ENCODE data around the gene CLSTN3. TPM values are rescaled to one million over a fixed set of nuclear protein-coding genes. Genes with fewer than 3 reads are reported as not detected.

CLSTN3 gene
- total and polyA plus RNA-seq, 2 donors (not counting 1 experiment from before 2014, with no cell fraction given), result 31.7 to 36.5 TPM

DNA sequence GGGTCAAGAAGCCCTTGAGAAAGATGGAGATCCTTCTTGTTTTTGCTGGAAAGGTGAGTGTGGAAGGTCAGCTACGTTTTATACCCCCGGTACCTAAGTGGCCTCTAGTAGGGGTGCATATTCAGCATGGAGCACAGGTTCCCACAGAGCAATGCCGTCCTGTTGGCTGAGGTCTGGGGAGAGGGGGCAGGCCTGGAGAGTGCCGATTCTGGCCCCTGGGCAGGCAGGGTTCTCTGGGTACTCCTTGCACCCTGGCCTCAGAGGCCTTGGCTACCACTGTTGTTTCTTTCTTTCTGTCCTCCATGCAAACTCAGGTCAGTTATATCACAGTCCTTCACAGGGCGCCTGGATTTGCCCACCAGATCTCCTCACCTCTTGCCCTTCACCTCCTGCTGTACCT is 10.0 kb upstream of the CLSTN3 start:
- Histone ChIP-seq H3K79me2 (ENCODE audit: control insufficient read depth, insufficient read depth, low read length) (no peaks in the 10 kb centered on the region), H3K4me1 (ENCODE audit: control insufficient read depth in 2 of 2, insufficient read depth in 2 of 2, low read length in 2 of 2) (no peaks in the 10 kb centered on the region), H3K4me3 (ENCODE audit: control extremely low read depth in 1 of 5, extremely low read depth in 1 of 5, insufficient read depth in 1 of 5, low read depth in 2 of 5, low read length in 4 of 5) (no peak overlapping the region), H2AFZ (ENCODE audit: insufficient read depth, low read depth, low read length, poor library complexity, severe bottlenecking) (no peak overlapping the region), H3K9ac (ENCODE audit: low read length) (no peak overlapping the region), H4K20me1 (ENCODE audit: control insufficient read depth, insufficient read depth, low read length, poor library complexity, severe bottlenecking) (no peaks in the 10 kb centered on the region), H3K4me2 (replicated peaks; ENCODE audit: low read depth, low read length, poor library complexity, severe bottlenecking) (no peak overlapping the region), H3K36me3 (replicated peaks in 1 of 2; ENCODE audit: control extremely low read depth in 1 of 2, control insufficient read depth in 1 of 2, extremely low read depth in 1 of 2, insufficient read depth in 2 of 2, low read length in 1 of 2) (peaks cover 0 to 20% of the 10 kb centered on the region in 2 experiments), H3K27ac (ENCODE audit: low read length in 2 of 2) (no peak overlapping the region), H3K9me3 (ENCODE audit: control extremely low read depth in 1 of 3, control insufficient read depth in 2 of 3, insufficient read depth in 1 of 3, low read length in 2 of 3) (no peaks in the 10 kb centered on the region), H3K27me3 (replicated peaks in 1 of 4; ENCODE audit: control extremely low read depth in 1 of 4, control insufficient read depth in 3 of 4, insufficient read depth in 4 of 4, low read length in 3 of 4) (no peaks in the 10 kb centered on the region)
- Mint-ChIP-seq H3K27me3 (no peaks in the 10 kb centered on the region), H3K4me3 (no peak overlapping the region), H3K27ac (no peak overlapping the region), H3K4me1 (no peaks in the 10 kb centered on the region), H3K9me3 (ENCODE audit: insufficient read depth) (no peaks in the 10 kb centered on the region)
- POLR2A ChIA-PET, result no interaction called here
- intact Hi-C loops (cut with micrococcal nuclease), result no loop called here
- DNase-seq (no peak), ATAC-seq (ENCODE audit: low read depth) (no peak)
- CTCF ChIA-PET, result interaction anchor here (0.9 kb wide), 1 partner anchor 145 kb away, joined by 3 read pairs; no protein-coding TSS in a partner anchor
- 99% methylated on average over 5 of the region's 5 CpGs for WGBS (ENCODE audit: insufficient coverage)
- TF ChIP-seq EZH2 (IDR thresholded peaks at IDR 0.05; ENCODE audit: borderline replicate concordance, insufficient read depth, low read depth, low read length, poor library complexity, severe bottlenecking), result no peak
- TF ChIP-seq, protein P1, sequence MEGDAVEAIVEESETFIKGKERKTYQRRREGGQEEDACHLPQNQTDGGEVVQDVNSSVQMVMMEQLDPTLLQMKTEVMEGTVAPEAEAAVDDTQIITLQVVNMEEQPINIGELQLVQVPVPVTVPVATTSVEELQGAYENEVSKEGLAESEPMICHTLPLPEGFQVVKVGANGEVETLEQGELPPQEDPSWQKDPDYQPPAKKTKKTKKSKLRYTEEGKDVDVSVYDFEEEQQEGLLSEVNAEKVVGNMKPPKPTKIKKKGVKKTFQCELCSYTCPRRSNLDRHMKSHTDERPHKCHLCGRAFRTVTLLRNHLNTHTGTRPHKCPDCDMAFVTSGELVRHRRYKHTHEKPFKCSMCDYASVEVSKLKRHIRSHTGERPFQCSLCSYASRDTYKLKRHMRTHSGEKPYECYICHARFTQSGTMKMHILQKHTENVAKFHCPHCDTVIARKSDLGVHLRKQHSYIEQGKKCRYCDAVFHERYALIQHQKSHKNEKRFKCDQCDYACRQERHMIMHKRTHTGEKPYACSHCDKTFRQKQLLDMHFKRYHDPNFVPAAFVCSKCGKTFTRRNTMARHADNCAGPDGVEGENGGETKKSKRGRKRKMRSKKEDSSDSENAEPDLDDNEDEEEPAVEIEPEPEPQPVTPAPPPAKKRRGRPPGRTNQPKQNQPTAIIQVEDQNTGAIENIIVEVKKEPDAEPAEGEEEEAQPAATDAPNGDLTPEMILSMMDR (IDR thresholded peaks at IDR 0.05), result no peak

DNA sequence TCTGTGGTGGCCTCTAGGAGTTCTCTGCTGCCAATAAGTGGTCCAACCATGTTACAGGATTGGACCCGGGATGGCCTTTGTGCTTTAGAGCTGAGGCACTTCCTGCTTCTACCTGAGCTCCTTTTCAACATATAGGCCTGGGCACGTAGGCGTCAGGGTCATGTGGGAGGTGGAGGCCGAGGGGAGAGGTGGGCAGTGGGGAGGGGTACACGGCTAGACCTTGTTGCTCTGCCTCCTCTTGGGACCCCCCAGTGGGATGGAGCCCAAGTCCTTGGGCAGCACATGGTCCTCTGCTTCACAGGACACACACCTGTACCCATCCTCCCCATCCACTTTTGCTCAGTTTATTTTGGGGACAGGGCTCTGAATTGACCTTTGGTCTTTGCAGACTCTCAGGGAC is 8.8 kb upstream of the CLSTN3 start:
- no peak overlapping the region for H3K4me3 ChIP-seq (ENCODE audit: control extremely low read depth in 1 of 5, extremely low read depth in 1 of 5, insufficient read depth in 1 of 5, low read depth in 2 of 5, low read length in 4 of 5)
- H3K4me1 ChIP-seq (ENCODE audit: control insufficient read depth in 2 of 2, insufficient read depth in 2 of 2, low read length in 2 of 2), result no peaks in the 10 kb centered on the region
- H3K4me3 Mint-ChIP-seq, result no peak overlapping the region
- H2AFZ ChIP-seq (ENCODE audit: insufficient read depth, low read depth, low read length, poor library complexity, severe bottlenecking), result no peak overlapping the region
- H3K27ac ChIP-seq (ENCODE audit: low read length in 2 of 2), result no peak overlapping the region
- intact Hi-C loops (cut with micrococcal nuclease), result no loop called here
- no peak for TF ChIP-seq EZH2 (IDR thresholded peaks at IDR 0.05; ENCODE audit: borderline replicate concordance, insufficient read depth, low read depth, low read length, poor library complexity, severe bottlenecking)
- POLR2A ChIA-PET, result interaction anchor here (0.8 kb wide), 1 partner anchor 9 kb away, joined by 3 read pairs; the partner anchor contains the start of gene CLSTN3
- WGBS (ENCODE audit: insufficient coverage), result 86% methylated on average over 2 of the region's 5 CpGs
- H3K9me3 Mint-ChIP-seq (ENCODE audit: insufficient read depth), result no peaks in the 10 kb centered on the region
- ATAC-seq (ENCODE audit: low read depth), result no peak
- H3K4me2 ChIP-seq (replicated peaks; ENCODE audit: low read depth, low read length, poor library complexity, severe bottlenecking), result no peak overlapping the region
- H3K36me3 ChIP-seq (replicated peaks in 1 of 2; ENCODE audit: control extremely low read depth in 1 of 2, control insufficient read depth in 1 of 2, extremely low read depth in 1 of 2, insufficient read depth in 2 of 2, low read length in 1 of 2), result peaks cover 0 to 11% of the 10 kb centered on the region in 2 experiments
- H3K27me3 ChIP-seq (replicated peaks in 1 of 4; ENCODE audit: control extremely low read depth in 1 of 4, control insufficient read depth in 3 of 4, insufficient read depth in 4 of 4, low read length in 3 of 4), result no peaks in the 10 kb centered on the region
- no peak overlapping the region for H3K9ac ChIP-seq (ENCODE audit: low read length)
- no peaks in the 10 kb centered on the region for H4K20me1 ChIP-seq (ENCODE audit: control insufficient read depth, insufficient read depth, low read length, poor library complexity, severe bottlenecking)
- H3K4me1 Mint-ChIP-seq, result no peaks in the 10 kb centered on the region
- no peak overlapping the region for H3K27ac Mint-ChIP-seq
- no peaks in the 10 kb centered on the region for H3K9me3 ChIP-seq (ENCODE audit: control extremely low read depth in 1 of 3, control insufficient read depth in 2 of 3, insufficient read depth in 1 of 3, low read length in 2 of 3)
- CTCF ChIA-PET, result interaction anchor here (1.5 kb wide), 1 partner anchor 9 kb away, joined by 4 read pairs; no protein-coding TSS in a partner anchor
- no peaks in the 10 kb centered on the region for H3K27me3 Mint-ChIP-seq
- DNase-seq, result no peak
- H3K79me2 ChIP-seq (ENCODE audit: control insufficient read depth, insufficient read depth, low read length), result no peaks in the 10 kb centered on the region
